B cell (primary cell): Measurements from ENCODE around the gene APPBP2. TPM values are rescaled to one million over a fixed set of nuclear protein-coding genes. Genes with fewer than 3 reads are reported as not detected.

Experiments used
- ATAC-seq: fragments of 200-7000 bp; cut with Tn5 transposase; one replicate; pipeline ENCODE4 v1.10.0; 2021; ENCODE audit warnings: low read depth, mild to moderate bottlenecking, moderate number of reproducible peaks, moderate library complexity
- CTCF ChIA-PET: fragments of 350-600 bp; sonication (Branson Sonifier 250); formaldehyde crosslinking; loops from one replicate; lab custom pipeline; 2021; ENCODE audit warnings: antibody characterized with exemption, inconsistent platforms; lab: Charles Lee
- POLR2A ChIA-PET: fragments of 350-600 bp; sonication (Branson Sonifier 250); formaldehyde crosslinking; loops from one replicate; lab custom pipeline; 2021; ENCODE audit warnings: antibody characterized with exemption; lab: Charles Lee
- DNase-seq: peaks from one replicate; pipeline ENCODE4 v3.0.0; 2013
- H2AFZ ChIP-seq: 2 replicates; pipeline ENCODE4 v1.6.1; 2012; ENCODE audit warnings: mild to moderate bottlenecking, low read depth, low read length; ENCODE audit not compliant: insufficient read depth, poor library complexity, severe bottlenecking
- H3K27ac ChIP-seq, 2 donors: 1 replicate in 1 of 2; 2 replicates in 1 of 2; pipeline ENCODE4 v1.5.1; 2012 to 2013; ENCODE audit warnings: low read length in 2 of 2, mild to moderate bottlenecking in 2 of 2, moderate library complexity in 1 of 2
- H3K27me3 ChIP-seq, 4 experiments: fragments of 200-600 bp in 1 of 4; sonication (generic) in 1 of 4; replicated peaks in 1 of 4; 1 replicate in 2 of 4; 2 replicates in 2 of 4; pipeline versions ENCODE4 v1.6.1 to v1.7.0; 2013 to 2016; ENCODE audit warnings: low read length in 3 of 4, mild to moderate bottlenecking in 2 of 4, mixed read lengths in 1 of 4, moderate library complexity in 1 of 4; ENCODE audit not compliant: insufficient read depth in 4 of 4, control insufficient read depth in 3 of 4; ENCODE audit errors: control extremely low read depth in 1 of 4
- H3K36me3 ChIP-seq, 2 experiments: replicated peaks in 1 of 2; 1 replicate in 1 of 2; 2 replicates in 1 of 2; pipeline versions ENCODE4 v1.6.1 to v1.7.1; 2013; ENCODE audit warnings: low read length in 1 of 2; ENCODE audit not compliant: insufficient read depth in 2 of 2, control insufficient read depth in 1 of 2; ENCODE audit errors: control extremely low read depth in 1 of 2, extremely low read depth in 1 of 2
- H3K4me1 ChIP-seq, 2 donors: fragments of 200-600 bp in 1 of 2; sonication (generic) in 1 of 2; 1 replicate in 1 of 2; 2 replicates in 1 of 2; pipeline versions ENCODE4 v1.5.1 to v1.6.1; 2013 to 2017; ENCODE audit warnings: low read length in 2 of 2; ENCODE audit not compliant: control insufficient read depth in 2 of 2, insufficient read depth in 2 of 2
- H3K4me2 ChIP-seq: replicated peaks from 2 replicates; pipeline ENCODE3; 2012; ENCODE audit warnings: mild to moderate bottlenecking, low read depth, low read length; ENCODE audit not compliant: poor library complexity, severe bottlenecking
- H3K4me3 ChIP-seq, 5 experiments: fragments of 200-600 bp in 1 of 5; sonication (generic) in 1 of 5; 1 replicate in 3 of 5; 2 replicates in 2 of 5; pipeline versions ENCODE4 v1.5.1 to v1.7.0; 2011 to 2016; ENCODE audit warnings: low read length in 4 of 5, mild to moderate bottlenecking in 4 of 5, low read depth in 2 of 5, control low read depth in 1 of 5, moderate library complexity in 1 of 5; ENCODE audit not compliant: insufficient read depth in 1 of 5; ENCODE audit errors: control extremely low read depth in 1 of 5, extremely low read depth in 1 of 5
- H3K79me2 ChIP-seq: fragments of 200-600 bp; sonication (generic); one replicate; pipeline ENCODE4 v1.6.0; 2016; ENCODE audit warnings: low read length; ENCODE audit not compliant: control insufficient read depth, insufficient read depth
- H3K9ac ChIP-seq: fragments of 200-600 bp; sonication (generic); 2 replicates; pipeline ENCODE4 v1.6.1; 2017; ENCODE audit warnings: mild to moderate bottlenecking, low read length, moderate library complexity
- H3K9me3 ChIP-seq, 3 donors: one replicate each; pipeline versions ENCODE4 v1.6.1 to v1.7.1; 2013; ENCODE audit warnings: low read length in 2 of 3; ENCODE audit not compliant: control insufficient read depth in 2 of 3, insufficient read depth in 1 of 3; ENCODE audit errors: control extremely low read depth in 1 of 3
- H4K20me1 ChIP-seq: 2 replicates; pipeline ENCODE4 v1.6.0; 2012; ENCODE audit warnings: mild to moderate bottlenecking, low read length; ENCODE audit not compliant: insufficient read depth, control insufficient read depth, poor library complexity, severe bottlenecking
- H3K27ac Mint-ChIP-seq: one replicate; pipeline ENCODE4 v1.8.0; 2021; ENCODE audit warnings: mixed read lengths
- H3K27me3 Mint-ChIP-seq: one replicate; pipeline ENCODE4 v1.8.0; 2021; ENCODE audit warnings: mixed read lengths
- H3K4me1 Mint-ChIP-seq: one replicate; pipeline ENCODE4 v1.8.0; 2021; ENCODE audit warnings: mixed read lengths
- H3K4me3 Mint-ChIP-seq: one replicate; pipeline ENCODE4 v1.8.0; 2021; ENCODE audit warnings: mixed read lengths
- H3K9me3 Mint-ChIP-seq: one replicate; pipeline ENCODE4 v1.8.0; 2022; ENCODE audit warnings: mixed read lengths; ENCODE audit not compliant: insufficient read depth
- CTCF ChIP-seq: fragments of 200-600 bp; IDR thresholded peaks from one replicate; pipeline ENCODE4 v1.8.0; 2022; ENCODE audit warnings: antibody characterized with exemption, mild to moderate bottlenecking
- EZH2 ChIP-seq: IDR thresholded peaks from 2 replicates; pipeline ENCODE4 v1.6.1; 2012; ENCODE audit warnings: borderline replicate concordance, low read depth, mild to moderate bottlenecking, moderate library complexity, low read length; ENCODE audit not compliant: insufficient read depth, poor library complexity, severe bottlenecking
- WGBS: methylation state at CpG from one replicate; pipeline ENCODE4 v1.1.5; 2013; ENCODE audit warnings: missing lambda C conversion rate; ENCODE audit not compliant: insufficient coverage; 5-methylcytosine and 5-hydroxymethylcytosine counted together
- intact Hi-C: fragments of 100-400 bp; cut with micrococcal nuclease; formaldehyde crosslinking; loops from one replicate; pipeline ENCODE4 v1.10.0; 2022
- polyA plus RNA-seq: library from polyadenylated mRNA; depleted of rRNA; stranded (reverse); fragments of >200 nt; gene quantifications from 2 replicates; pipeline ENCODE4 v1.2.3, GENCODE V29; 2012
- total RNA-seq, 2 donors: library from RNA; stranded (reverse); fragments of 120-200 nt in 1 of 2; gene quantifications; 1 replicate in 1 of 2; 2 replicates in 1 of 2; pipeline versions ENCODE4 v1.2.3 to v1.2.4, GENCODE V29; 2013 to 2022

The APPBP2 gene
- total and polyA plus RNA-seq, 2 donors (not counting 1 experiment from before 2014, with no cell fraction given) = 6.3 to 38.8 TPM

- Histone ChIP-seq H3K9me3 (peaks cover 1 to 18% (median 11%) of the 10 kb centered on the region in 3 donors), H3K4me1 (no peaks in the 10 kb centered on the region), H3K27me3 (no peaks in the 10 kb centered on the region), H2AFZ (no peak overlapping the region), H3K4me2 (no peak overlapping the region), H3K9ac (no peak overlapping the region), H3K79me2 (peaks cover 3% of the 10 kb centered on the region), H3K27ac (no peak overlapping the region), H4K20me1 (peaks cover 7% of the 10 kb centered on the region), H3K36me3 (peaks cover 14 to 54% of the 10 kb centered on the region in 2 experiments), H3K4me3 (no peak overlapping the region)
- H3K4me3 Mint-ChIP-seq = no peak overlapping the region
- no peak for DNase-seq
- ATAC-seq = no peak
- H3K9me3 Mint-ChIP-seq = peaks cover 6% of the 10 kb centered on the region
- no peaks in the 10 kb centered on the region for H3K4me1 Mint-ChIP-seq
- TF ChIP-seq CTCF (no peak), EZH2 (no peak)
- H3K27ac Mint-ChIP-seq = no peak overlapping the region
- POLR2A ChIA-PET = no interaction called here
- 100% methylated on average over 1 of the region's 2 CpGs for WGBS
- intact Hi-C loops = no loop called here
- H3K27me3 Mint-ChIP-seq = no peaks in the 10 kb centered on the region
- CTCF ChIA-PET = no interaction called here
Measured at GRCh38 chr17:60495260-60495659, 30.8 kb downstream of the APPBP2 start.

- Mint-ChIP-seq H3K4me3 (no peak overlapping the region), H3K27me3 (no peaks in the 10 kb centered on the region), H3K27ac (no peak overlapping the region), H3K9me3 (peaks cover 6% of the 10 kb centered on the region), H3K4me1 (no peaks in the 10 kb centered on the region)
- no peak for DNase-seq
- intact Hi-C loops = no loop called here
- 100% methylated on average over 1 of the region's 3 CpGs for WGBS
- H3K9me3 ChIP-seq = peaks cover 1 to 18% (median 11%) of the 10 kb centered on the region in 3 donors
- no peaks in the 10 kb centered on the region for H3K27me3 ChIP-seq
- TF ChIP-seq EZH2 = no peak
- TF ChIP-seq CTCF = no peak
- H3K27ac ChIP-seq = no peak overlapping the region
- H3K4me1 ChIP-seq = no peaks in the 10 kb centered on the region
- no peaks in the 10 kb centered on the region for H4K20me1 ChIP-seq
- ChIA-PET POLR2A (no interaction called here), CTCF (no interaction called here)
- H2AFZ ChIP-seq = no peak overlapping the region
- peaks cover 3% of the 10 kb centered on the region for H3K79me2 ChIP-seq
- peaks cover 12 to 48% of the 10 kb centered on the region in 2 experiments for H3K36me3 ChIP-seq
- no peak for ATAC-seq
- no peak overlapping the region for H3K4me3 ChIP-seq
- no peak overlapping the region for H3K9ac ChIP-seq
- H3K4me2 ChIP-seq = no peak overlapping the region
Measured at GRCh38 chr17:60493847-60494321, 32.2 kb downstream of the APPBP2 start.
